Measurements from ENCODE around the gene KIF15. TPM values are rescaled to one million over a fixed set of nuclear protein-coding genes. Genes with fewer than 3 reads are reported as not detected.
A peak's percentile ranks its signal among the peaks of the same experiment; 100 is the strongest.
"Not testable (repeated sequence)": the region's sequence is repeated elsewhere in the genome, so short reads cannot be mapped to it uniquely, and the experiment has no call there.

Gene KIF15
- total and polyA plus RNA-seq, 3 experiments from 2014 or later: 0.24 to 23.6 (median 21.7) TPM

GRCh38 chr3:44856663-44857062 is 95.1 kb downstream of the KIF15 start:
- POLR2A ChIA-PET; H3K36me3 Mint-ChIP-seq; H3K4me3 ChIP-seq (ENCODE audit: low read length); H3K27me3 ChIP-seq (ENCODE audit: insufficient read depth, low read length, poor library complexity, severe bottlenecking); CTCF ChIA-PET; H3K27me3 Mint-ChIP-seq; DNase-seq; H3K9me3 ChIP-seq (ENCODE audit: low read length); H3K9me3 Mint-ChIP-seq; H3K4me1 Mint-ChIP-seq; H3K4me3 Mint-ChIP-seq; H3K27ac ChIP-seq (ENCODE audit: low read depth, low read length); H3K36me3 ChIP-seq (ENCODE audit: insufficient read depth, low read length); H3K4me1 ChIP-seq (ENCODE audit: insufficient read depth, low read length); H3K27ac Mint-ChIP-seq: not testable (repeated sequence)

- Histone ChIP-seq H3K27me3 (ENCODE audit: insufficient read depth, low read length, poor library complexity, severe bottlenecking) (no peaks in the 10 kb centered on the region), H3K27ac (ENCODE audit: low read depth, low read length) (no peak overlapping the region), H3K36me3 (ENCODE audit: insufficient read depth, low read length) (no peaks in the 10 kb centered on the region), H3K4me3 (ENCODE audit: low read length) (no peak overlapping the region), H3K9me3 (ENCODE audit: low read length) (no peaks in the 10 kb centered on the region), H3K4me1 (ENCODE audit: insufficient read depth, low read length) (peaks cover 22% of the 10 kb centered on the region)
- no peaks in the 10 kb centered on the region for H3K9me3 Mint-ChIP-seq
- ChIA-PET POLR2A (no interaction called here), CTCF (no interaction called here)
- H3K27ac Mint-ChIP-seq: peak overlapping the region in 2 of 8 donors; percentile 4 to 87
- peak overlapping the region in 6 of 7 donors; percentile 25 to 85 (median 58) for H3K4me3 Mint-ChIP-seq
- H3K36me3 Mint-ChIP-seq: peaks cover 0 to 3% (median 0%) of the 10 kb centered on the region in 3 donors
- H3K4me1 Mint-ChIP-seq: peaks cover 23 to 34% (median 29%) of the 10 kb centered on the region in 3 donors
- no peaks in the 10 kb centered on the region for H3K27me3 Mint-ChIP-seq
- no peak for DNase-seq
Measured at GRCh38 chr3:44860117-44860516, 98.5 kb downstream of the KIF15 start.

GRCh38 chr3:44861412-44862225 is 100.0 kb downstream of the KIF15 start, which contains the start of gene TMEM42:
Gene TMEM42 (plus strand): TSS chr3:44861912. CDS start chr3:44861925, 13 bp downstream.
- Histone ChIP-seq H3K4me1 (ENCODE audit: insufficient read depth, low read length) (peaks cover 35% of the 10 kb centered on the region), H3K36me3 (ENCODE audit: insufficient read depth, low read length) (no peaks in the 10 kb centered on the region), H3K4me3 (ENCODE audit: low read length) (peak within 1 kb of the TSS; percentile 90), H3K9me3 (ENCODE audit: low read length) (no peaks in the 10 kb centered on the region), H3K27ac (ENCODE audit: low read depth, low read length) (peak within 1 kb of the TSS; percentile 87), H3K27me3 (ENCODE audit: insufficient read depth, low read length, poor library complexity, severe bottlenecking) (no peaks in the 10 kb centered on the region)
- Mint-ChIP-seq H3K36me3 (peaks cover 0 to 6% (median 0%) of the 10 kb centered on the region in 3 donors), H3K4me3 (peak within 1 kb of the TSS; percentile 87 to 94 (median 89)), H3K4me1 (peaks cover 37 to 47% (median 42%) of the 10 kb centered on the region in 3 donors), H3K9me3 (no peaks in the 10 kb centered on the region), H3K27me3 (no peaks in the 10 kb centered on the region), H3K27ac (peak within 1 kb of the TSS; percentile 88 to 97 (median 95))
- POLR2A ChIA-PET: no interaction called here
- CTCF ChIA-PET: no interaction called here
- peak; percentile 83 to 91 (median 88) for DNase-seq

- Mint-ChIP-seq H3K4me3 (peak overlapping the region; percentile 86 to 92 (median 88)), H3K27me3 (no peaks in the 10 kb centered on the region), H3K27ac (peak overlapping the region; percentile 88 to 97 (median 94)), H3K36me3 (peaks cover 0 to 6% (median 0%) of the 10 kb centered on the region in 3 donors), H3K9me3 (no peaks in the 10 kb centered on the region), H3K4me1 (peaks cover 43 to 53% (median 48%) of the 10 kb centered on the region in 3 donors)
- ChIA-PET POLR2A (no interaction called here), CTCF (no interaction called here)
- H3K27ac ChIP-seq (ENCODE audit: low read depth, low read length): peak overlapping the region; percentile 45
- peak overlapping the region; percentile 42 for H3K4me3 ChIP-seq (ENCODE audit: low read length)
- no peaks in the 10 kb centered on the region for H3K36me3 ChIP-seq (ENCODE audit: insufficient read depth, low read length)
- DNase-seq: peak in 1 of 5 donors; percentile 40
- peaks cover 35% of the 10 kb centered on the region for H3K4me1 ChIP-seq (ENCODE audit: insufficient read depth, low read length)
- no peaks in the 10 kb centered on the region for H3K27me3 ChIP-seq (ENCODE audit: insufficient read depth, low read length, poor library complexity, severe bottlenecking)
- H3K9me3 ChIP-seq (ENCODE audit: low read length): no peaks in the 10 kb centered on the region
Measured at GRCh38 chr3:44862226-44862637, 100.6 kb downstream of the KIF15 start.

DNA sequence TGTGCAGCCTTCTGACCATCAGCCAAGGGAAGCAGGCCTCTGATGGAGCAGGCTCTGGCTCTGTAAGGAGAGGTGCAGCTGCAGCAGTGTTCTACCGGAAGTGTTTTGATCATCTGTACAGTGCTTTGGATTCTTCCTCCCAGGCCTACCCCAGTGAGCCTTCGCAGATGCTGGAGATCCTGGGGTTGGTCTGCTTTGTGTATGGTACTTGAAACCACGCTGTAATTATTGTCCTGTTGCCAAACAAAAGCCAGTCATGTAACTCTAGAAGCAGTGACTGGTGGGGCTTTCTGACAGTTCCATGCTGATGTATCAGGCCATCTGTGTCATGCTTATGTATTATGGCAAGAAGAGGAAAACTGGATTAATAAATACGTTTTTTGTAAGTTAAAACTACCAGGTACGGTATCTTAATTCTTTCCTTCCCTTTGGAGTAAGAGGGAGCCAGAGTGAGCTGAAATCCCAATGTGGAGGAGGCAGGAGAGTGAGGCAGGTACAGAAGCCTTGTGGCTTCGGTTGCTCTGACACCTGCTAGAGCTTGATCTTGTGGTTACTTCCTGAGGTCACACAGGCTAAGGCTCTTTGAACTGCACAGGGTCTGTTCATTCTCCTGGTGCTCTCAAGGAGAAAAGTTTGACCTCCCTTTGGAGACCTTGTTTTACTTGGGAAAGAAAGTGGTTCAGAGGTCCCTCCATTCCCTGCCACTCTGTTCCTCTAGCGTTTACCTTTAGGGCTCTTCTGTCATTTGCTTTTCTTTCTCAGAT is 103.9 kb downstream of the KIF15 start:
- Histone ChIP-seq H3K4me3 (ENCODE audit: low read length) (no peak overlapping the region), H3K27me3 (ENCODE audit: insufficient read depth, low read length, poor library complexity, severe bottlenecking) (no peaks in the 10 kb centered on the region), H3K27ac (ENCODE audit: low read depth, low read length) (no peak overlapping the region), H3K9me3 (ENCODE audit: low read length) (no peaks in the 10 kb centered on the region), H3K36me3 (ENCODE audit: insufficient read depth, low read length) (no peaks in the 10 kb centered on the region), H3K4me1 (ENCODE audit: insufficient read depth, low read length) (peaks cover 35% of the 10 kb centered on the region)
- Mint-ChIP-seq H3K4me3 (peak overlapping the region in 6 of 7 donors; percentile 29 to 70 (median 59)), H3K9me3 (peaks cover 0 to 4% (median 0%) of the 10 kb centered on the region in 5 donors), H3K27ac (peak overlapping the region; percentile 79 to 95 (median 85)), H3K4me1 (peaks cover 48 to 59% (median 55%) of the 10 kb centered on the region in 3 donors), H3K36me3 (peaks cover 0 to 6% (median 2%) of the 10 kb centered on the region in 3 donors), H3K27me3 (no peaks in the 10 kb centered on the region)
- peak in 2 of 5 donors; percentile 29 to 38 for DNase-seq
- CTCF ChIA-PET: no interaction called here
- POLR2A ChIA-PET: no interaction called here

- no peak for DNase-seq
- Mint-ChIP-seq H3K4me1 (peaks cover 42 to 56% (median 47%) of the 10 kb centered on the region in 3 donors), H3K9me3 (peaks cover 0 to 4% (median 0%) of the 10 kb centered on the region in 5 donors), H3K27me3 (no peaks in the 10 kb centered on the region), H3K27ac (peak overlapping the region in 6 of 8 donors; percentile 45 to 90 (median 82)), H3K4me3 (peak overlapping the region in 1 of 7 donors; percentile 50), H3K36me3 (peaks cover 0 to 3% (median 2%) of the 10 kb centered on the region in 3 donors)
- Histone ChIP-seq H3K27ac (ENCODE audit: low read depth, low read length) (no peak overlapping the region), H3K27me3 (ENCODE audit: insufficient read depth, low read length, poor library complexity, severe bottlenecking) (no peaks in the 10 kb centered on the region), H3K4me3 (ENCODE audit: low read length) (no peak overlapping the region), H3K36me3 (ENCODE audit: insufficient read depth, low read length) (no peaks in the 10 kb centered on the region), H3K9me3 (ENCODE audit: low read length) (no peaks in the 10 kb centered on the region), H3K4me1 (ENCODE audit: insufficient read depth, low read length) (peaks cover 32% of the 10 kb centered on the region)
- ChIA-PET CTCF (no interaction called here), POLR2A (no interaction called here)
Measured at GRCh38 chr3:44867421-44868111, 106.0 kb downstream of the KIF15 start.

- DNase-seq: no peak
- Histone ChIP-seq H3K36me3 (ENCODE audit: insufficient read depth, low read length) (no peaks in the 10 kb centered on the region), H3K9me3 (ENCODE audit: low read length) (no peaks in the 10 kb centered on the region), H3K4me3 (ENCODE audit: low read length) (no peak overlapping the region), H3K27me3 (ENCODE audit: insufficient read depth, low read length, poor library complexity, severe bottlenecking) (no peaks in the 10 kb centered on the region), H3K4me1 (ENCODE audit: insufficient read depth, low read length) (peaks cover 9% of the 10 kb centered on the region), H3K27ac (ENCODE audit: low read depth, low read length) (no peak overlapping the region)
- Mint-ChIP-seq H3K27ac (peak overlapping the region in 1 of 8 donors; percentile 74), H3K4me3 (no peak overlapping the region), H3K27me3 (no peaks in the 10 kb centered on the region), H3K9me3 (peaks cover 0 to 4% (median 0%) of the 10 kb centered on the region in 5 donors), H3K4me1 (peaks cover 17 to 26% (median 22%) of the 10 kb centered on the region in 3 donors), H3K36me3 (peaks cover 0 to 3% (median 2%) of the 10 kb centered on the region in 3 donors)
- ChIA-PET POLR2A (no interaction called here), CTCF (no interaction called here)
Measured at GRCh38 chr3:44870375-44871061, 108.9 kb downstream of the KIF15 start.

Data from CD8-positive, alpha-beta memory T cell (primary cell).